MM.1S (cell line): ENCODE measurements around the gene MYO1G.

Experiments
- CTCF ChIP-seq: fragments of 300-600 bp; sonication (generic); IDR thresholded peaks from 2 replicates; pipeline ENCODE4 v1.5.1; 2016; ENCODE audit warnings: antibody characterized with exemption, low read length, mixed read lengths
- EZH2 ChIP-seq: fragments of 300-600 bp; sonication (generic); optimal IDR thresholded peaks from 2 replicates; pipeline ENCODE3; 2017; ENCODE audit warnings: low read depth, mild to moderate bottlenecking, antibody characterized with exemption, low read length, mixed read lengths
- EZH2phosphoT487 ChIP-seq: fragments of 300-600 bp; sonication (generic); IDR thresholded peaks from 2 replicates; pipeline ENCODE4 v1.6.1; 2018; ENCODE audit warnings: antibody characterized with exemption, low read length

- TF ChIP-seq CTCF (no peak), EZH2 (no peak), EZH2phosphoT487 (no peak)
These were observed 28.3 kb upstream of the MYO1G start for GRCh38 chr7:45007106-45007505.
